CD4-positive, alpha-beta T cell (primary cell): Measurements from ENCODE around the gene KIAA0040. TPM values are rescaled to one million over a fixed set of nuclear protein-coding genes. Genes with fewer than 3 reads are reported as not detected.

Experiments
- ATAC-seq: fragments of 200-7000 bp; cut with Tn5 transposase; one replicate; pipeline ENCODE4 v1.10.0; 2022; ENCODE audit warnings: mild to moderate bottlenecking; ENCODE audit not compliant: poor library complexity
- CTCF ChIA-PET: fragments of 350-600 bp; sonication (Branson Sonifier 250); formaldehyde crosslinking; loops from one replicate; lab custom pipeline; 2021; ENCODE audit warnings: antibody characterized with exemption, inconsistent platforms; lab: Charles Lee
- POLR2A ChIA-PET: fragments of 350-600 bp; sonication (Branson Sonifier 250); formaldehyde crosslinking; loops from one replicate; lab custom pipeline; 2021; ENCODE audit warnings: antibody characterized with exemption, inconsistent platforms; lab: Charles Lee
- DNase-seq, 14 experiments: peaks; one replicate each; pipeline ENCODE4 v3.0.0-alpha.2; 2013 to 2020; ENCODE audit warnings: mixed read lengths in 2 of 14
- H3K27ac ChIP-seq, 2 donors: one replicate each; pipeline versions ENCODE4 v1.5.1 to v1.7.0; 2013; ENCODE audit warnings: low read length in 2 of 2, low read depth in 1 of 2, mild to moderate bottlenecking in 1 of 2
- H3K27me3 ChIP-seq, 2 experiments: 1 replicate in 1 of 2; 2 replicates in 1 of 2; pipeline versions ENCODE4 v1.6.1 to v1.7.0; 2013; ENCODE audit warnings: low read length in 2 of 2, control low read depth in 1 of 2, mild to moderate bottlenecking in 1 of 2, moderate library complexity in 1 of 2; ENCODE audit not compliant: insufficient read depth in 2 of 2, control insufficient read depth in 1 of 2
- H3K36me3 ChIP-seq: one replicate; pipeline ENCODE4 v1.6.1; 2013; ENCODE audit warnings: low read length, control low read depth; ENCODE audit not compliant: insufficient read depth
- H3K4me1 ChIP-seq: one replicate; pipeline ENCODE4 v1.6.1; 2013; ENCODE audit warnings: low read length, control low read depth; ENCODE audit not compliant: insufficient read depth
- H3K4me3 ChIP-seq: one replicate; pipeline ENCODE4 v1.5.1; 2013; ENCODE audit warnings: mild to moderate bottlenecking, low read length, moderate library complexity
- H3K9me3 ChIP-seq, 2 experiments: 1 replicate in 1 of 2; 2 replicates in 1 of 2; pipeline versions ENCODE4 v1.6.1 to v1.7.0; 2013; ENCODE audit warnings: low read length in 2 of 2, mild to moderate bottlenecking in 2 of 2, control low read depth in 1 of 2, moderate library complexity in 1 of 2; ENCODE audit not compliant: control insufficient read depth in 1 of 2, insufficient read depth in 1 of 2
- H3K27ac Mint-ChIP-seq: one replicate; pipeline ENCODE4 v1.8.0; 2020; ENCODE audit warnings: mixed read lengths
- H3K27me3 Mint-ChIP-seq: one replicate; pipeline ENCODE4 v1.8.0; 2021; ENCODE audit warnings: mixed read lengths
- H3K36me3 Mint-ChIP-seq: one replicate; pipeline ENCODE4 v1.8.0; 2021; ENCODE audit warnings: low read depth, mixed read lengths
- H3K4me1 Mint-ChIP-seq: one replicate; pipeline ENCODE4 v1.8.0; 2021; ENCODE audit warnings: low read depth, mixed read lengths
- H3K4me3 Mint-ChIP-seq: one replicate; pipeline ENCODE4 v1.8.0; 2020; ENCODE audit warnings: mild to moderate bottlenecking, mixed read lengths
- H3K9me3 Mint-ChIP-seq: one replicate; pipeline ENCODE4 v1.8.0; 2020; ENCODE audit warnings: mixed read lengths
- CTCF ChIP-seq: fragments of 200-600 bp; IDR thresholded peaks from one replicate; pipeline ENCODE4 v1.8.0; 2022; ENCODE audit warnings: antibody characterized with exemption, mild to moderate bottlenecking
- intact Hi-C, 2 experiments: fragments of 100-400 bp; cut with DNase I in 1 of 2; cut with micrococcal nuclease in 1 of 2; formaldehyde crosslinking; loops; one replicate each; pipeline versions ENCODE4 v1.15.1 to v1.9.0; 2023 to 2025; cut with DNase I, micrococcal nuclease
- total RNA-seq, 174 experiments: library from RNA in 2 of 174; stranded (reverse) in 2 of 174; gene quantifications; one replicate each; pipeline ENCODE4 v1.2.3 and lab custom pipeline; 2021 to 2026

The KIAA0040 gene
- total RNA-seq, 2 experiments from 2014 or later = 13.5 to 14.5 TPM

GRCh38 chr1:175134500-175134899, 58.1 kb downstream of the KIAA0040 start:
- CTCF ChIA-PET = no interaction called here
- no peaks in the 10 kb centered on the region for H3K36me3 Mint-ChIP-seq
- ATAC-seq (no peak), DNase-seq (no peak)
- no peaks in the 10 kb centered on the region for H3K9me3 Mint-ChIP-seq
- H3K36me3 ChIP-seq = no peaks in the 10 kb centered on the region
- no peak for TF ChIP-seq CTCF
- H3K4me3 Mint-ChIP-seq = no peak overlapping the region
- no peak overlapping the region for H3K4me3 ChIP-seq
- H3K4me1 ChIP-seq = no peaks in the 10 kb centered on the region
- H3K9me3 ChIP-seq = no peaks in the 10 kb centered on the region
- no peak overlapping the region for H3K27ac Mint-ChIP-seq
- peaks cover 5 to 10% of the 10 kb centered on the region in 2 experiments for H3K27me3 ChIP-seq
- intact Hi-C loops = no loop called here
- POLR2A ChIA-PET = no interaction called here
- no peaks in the 10 kb centered on the region for H3K4me1 Mint-ChIP-seq
- H3K27me3 Mint-ChIP-seq = peaks cover 37% of the 10 kb centered on the region
- H3K27ac ChIP-seq = no peak overlapping the region

- H3K27me3 Mint-ChIP-seq = peaks cover 37% of the 10 kb centered on the region
- intact Hi-C loops = no loop called here
- no peaks in the 10 kb centered on the region for H3K4me1 ChIP-seq
- H3K4me3 Mint-ChIP-seq = no peak overlapping the region
- H3K27me3 ChIP-seq = peaks cover 5 to 10% of the 10 kb centered on the region in 2 experiments
- DNase-seq (no peak), ATAC-seq (no peak)
- H3K36me3 Mint-ChIP-seq = no peaks in the 10 kb centered on the region
- no peaks in the 10 kb centered on the region for H3K4me1 Mint-ChIP-seq
- ChIA-PET CTCF (no interaction called here), POLR2A (no interaction called here)
- no peaks in the 10 kb centered on the region for H3K9me3 Mint-ChIP-seq
- no peak overlapping the region for H3K4me3 ChIP-seq
- no peak overlapping the region for H3K27ac ChIP-seq
- H3K9me3 ChIP-seq = no peaks in the 10 kb centered on the region
- no peak for TF ChIP-seq CTCF
- no peaks in the 10 kb centered on the region for H3K36me3 ChIP-seq
- H3K27ac Mint-ChIP-seq = no peak overlapping the region
Measured at GRCh38 chr1:175133673-175134435, 58.7 kb downstream of the KIAA0040 start.

- peaks cover 5 to 10% of the 10 kb centered on the region in 2 experiments for H3K27me3 ChIP-seq
- no peak overlapping the region for H3K4me3 ChIP-seq
- H3K27ac Mint-ChIP-seq = no peak overlapping the region
- TF ChIP-seq CTCF = no peak
- H3K4me1 ChIP-seq = peaks cover 2% of the 10 kb centered on the region
- ATAC-seq (no peak), DNase-seq (no peak)
- H3K36me3 ChIP-seq = no peaks in the 10 kb centered on the region
- no peak overlapping the region for H3K27ac ChIP-seq
- CTCF ChIA-PET = no interaction called here
- no peaks in the 10 kb centered on the region for H3K9me3 Mint-ChIP-seq
- POLR2A ChIA-PET = no interaction called here
- H3K9me3 ChIP-seq = no peaks in the 10 kb centered on the region
- H3K27me3 Mint-ChIP-seq = peaks cover 30% of the 10 kb centered on the region
- H3K4me1 Mint-ChIP-seq = no peaks in the 10 kb centered on the region
- no peak overlapping the region for H3K4me3 Mint-ChIP-seq
- H3K36me3 Mint-ChIP-seq = no peaks in the 10 kb centered on the region
- intact Hi-C loops = no loop called here
Measured at GRCh38 chr1:175132436-175132835, 60.1 kb downstream of the KIAA0040 start.
